ENCODE data around the gene ZBTB38. TPM values are rescaled to one million over a fixed set of nuclear protein-coding genes. Genes with fewer than 3 reads are reported as not detected.

ZBTB38 gene
- 50.4 to 71.1 TPM (median 64.6 TPM) in 3 replicates for total RNA-seq
- long read RNA-seq, transcript ZBTB38-201 (1 exons, 3,588 nt) = minor isoform, 6 of 36 reads
- long read RNA-seq, transcript ZBTB38-211 (3 exons, 644 nt) = major isoform, 7 of 36 reads
- long read RNA-seq, partial matches to known transcripts = 6 of 36 reads
- long read RNA-seq, other reads (novel, unspliced or antisense) = 15 of 36 reads

DNA sequence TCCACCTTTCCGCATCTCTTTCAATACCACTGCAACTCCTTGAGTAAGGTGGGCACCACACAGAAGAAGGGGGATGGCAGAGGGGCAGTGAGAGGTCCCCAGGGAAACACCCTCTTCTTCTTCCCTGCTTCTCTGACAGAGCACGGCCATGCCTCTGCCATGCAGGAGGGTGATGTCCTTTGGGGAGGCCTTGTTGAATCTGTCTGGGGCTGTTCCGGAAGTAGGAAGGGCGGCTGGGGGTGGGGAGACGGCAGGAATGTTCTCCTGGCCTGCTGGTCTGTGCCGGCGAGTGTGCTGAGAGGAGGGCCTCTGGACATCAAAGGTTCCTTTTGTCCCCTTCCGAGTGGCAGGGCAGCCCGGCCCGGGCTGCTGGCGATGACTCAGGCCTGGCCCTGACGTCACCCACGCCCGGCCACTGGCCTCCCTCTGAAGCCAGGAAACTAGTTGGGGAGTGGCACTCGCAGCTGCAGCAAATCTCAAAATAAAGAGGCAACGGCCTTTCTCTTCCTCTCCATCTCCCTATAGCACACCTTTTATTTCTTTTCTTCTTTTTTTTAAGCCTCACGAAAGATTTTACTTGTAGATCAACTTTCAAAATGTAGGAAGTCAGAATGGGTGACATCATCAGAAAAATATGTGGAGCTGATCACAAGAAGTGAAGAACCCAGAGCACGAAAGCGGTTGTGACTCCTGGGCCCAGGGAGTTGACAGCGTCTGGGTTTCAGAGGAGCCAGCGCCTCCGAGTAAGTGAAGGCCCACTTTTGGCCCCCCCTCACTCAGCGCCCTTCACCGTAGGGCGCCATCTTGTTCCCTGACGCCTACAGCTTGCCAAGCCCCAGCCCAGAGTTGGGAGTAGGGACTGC lies at the start of gene ZBTB38:
Gene ZBTB38 (plus strand): TSS at position 443 of the 863 bp plus-strand sequence. CDS start 73,885 bp downstream, outside the sequence.
- peak within 1 kb of the TSS; percentile 79 for H3K4me3 Mint-ChIP-seq (ENCODE audit: unreplicated experiment)
- no peak for TF ChIP-seq CTCF (IDR thresholded peaks at IDR 0.05)
- H3K27ac Mint-ChIP-seq (ENCODE audit: unreplicated experiment) = peak within 1 kb of the TSS; percentile 100
- H3K27me3 Mint-ChIP-seq (ENCODE audit: low read depth) = no peaks in the 10 kb centered on the region
- peaks cover 7% of the 10 kb centered on the region for H3K36me3 Mint-ChIP-seq (ENCODE audit: low read depth)
- H3K4me1 Mint-ChIP-seq (ENCODE audit: low read depth) = peaks cover 54% of the 10 kb centered on the region
- DNase-seq (ENCODE audit: low spot score) = peak; percentile 94
- peaks cover under 1% of the 10 kb centered on the region for H3K9me3 Mint-ChIP-seq (ENCODE audit: low read depth)

DNA sequence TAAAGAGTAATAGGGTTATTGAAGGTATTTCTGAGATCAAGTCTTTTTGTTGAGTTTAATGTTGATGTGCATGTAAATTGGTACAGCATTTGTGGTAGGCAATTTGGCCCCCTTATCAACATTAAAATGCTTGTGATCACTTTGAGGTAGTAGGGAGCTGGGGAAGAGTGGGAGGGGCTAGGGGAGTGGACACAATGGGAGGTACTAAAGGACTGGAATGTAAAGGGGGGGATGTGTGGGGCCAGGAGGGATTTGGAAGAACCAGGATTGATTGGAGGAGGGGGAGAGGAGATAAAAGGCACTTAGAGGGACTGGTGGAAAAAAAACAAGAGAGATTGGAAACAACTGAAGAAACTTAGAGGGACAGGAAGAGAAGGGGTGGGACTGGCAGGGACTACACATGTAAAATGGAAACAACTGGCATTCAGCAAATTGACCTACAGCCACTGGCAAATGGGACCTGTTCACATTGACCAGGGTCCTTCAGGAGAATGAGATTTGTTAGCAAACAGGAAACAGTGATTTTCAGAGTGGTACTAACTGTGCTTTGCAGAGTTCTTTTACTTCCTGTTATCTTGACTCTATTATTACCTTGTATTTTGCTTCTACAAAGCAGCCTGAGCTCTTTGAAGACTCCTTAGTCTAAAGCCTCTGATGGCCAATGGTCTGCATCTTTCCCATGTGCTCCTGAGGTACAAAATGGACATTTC lies 47.8 kb upstream of the ZBTB38 start:
- no peak overlapping the region for H3K27ac Mint-ChIP-seq (ENCODE audit: unreplicated experiment)
- no peak for TF ChIP-seq CTCF (IDR thresholded peaks at IDR 0.05)
- H3K36me3 Mint-ChIP-seq (ENCODE audit: low read depth) = no peaks in the 10 kb centered on the region
- DNase-seq (ENCODE audit: low spot score) = no peak
- H3K9me3 Mint-ChIP-seq (ENCODE audit: low read depth) = no peaks in the 10 kb centered on the region
- H3K4me1 Mint-ChIP-seq (ENCODE audit: low read depth) = no peaks in the 10 kb centered on the region
- no peak overlapping the region for H3K4me3 Mint-ChIP-seq (ENCODE audit: unreplicated experiment)
- no peaks in the 10 kb centered on the region for H3K27me3 Mint-ChIP-seq (ENCODE audit: low read depth)

GRCh38 chr3:141321109-141321497 lies 47.2 kb upstream of the ZBTB38 start:
- H3K4me3 Mint-ChIP-seq (ENCODE audit: unreplicated experiment) = no peak overlapping the region
- no peaks in the 10 kb centered on the region for H3K9me3 Mint-ChIP-seq (ENCODE audit: low read depth)
- TF ChIP-seq CTCF (IDR thresholded peaks at IDR 0.05) = no peak
- peaks cover 2% of the 10 kb centered on the region for H3K4me1 Mint-ChIP-seq (ENCODE audit: low read depth)
- DNase-seq (ENCODE audit: low spot score) = no peak
- H3K27me3 Mint-ChIP-seq (ENCODE audit: low read depth) = no peaks in the 10 kb centered on the region
- no peaks in the 10 kb centered on the region for H3K36me3 Mint-ChIP-seq (ENCODE audit: low read depth)
- H3K27ac Mint-ChIP-seq (ENCODE audit: unreplicated experiment) = no peak overlapping the region

GRCh38 chr3:141323936-141324704 lies 44.2 kb upstream of the ZBTB38 start:
- Mint-ChIP-seq H3K9me3 (ENCODE audit: low read depth) (no peaks in the 10 kb centered on the region), H3K4me3 (ENCODE audit: unreplicated experiment) (no peak overlapping the region), H3K4me1 (ENCODE audit: low read depth) (peaks cover 6% of the 10 kb centered on the region), H3K36me3 (ENCODE audit: low read depth) (no peaks in the 10 kb centered on the region), H3K27me3 (ENCODE audit: low read depth) (no peaks in the 10 kb centered on the region), H3K27ac (ENCODE audit: unreplicated experiment) (no peak overlapping the region)
- DNase-seq (ENCODE audit: low spot score) = no peak
- TF ChIP-seq CTCF (IDR thresholded peaks at IDR 0.05) = no peak

All from chondrocyte (in vitro differentiated cells).